Kidney (tissue), 14 donors: ENCODE measurements around the gene CCDC13. TPM values are rescaled to one million over a fixed set of nuclear protein-coding genes. Genes with fewer than 3 reads are reported as not detected.

ENCODE experiments used
- DNase-seq, 5 donors: peaks; one replicate each; pipeline ENCODE4 v3.0.0-alpha.2; 2013 to 2020
- FAIRE-seq: peaks from 2 replicates; lab custom pipeline; 2012; peaks lifted over from hg19 to GRCh38; lab: Jason Lieb, UNC
- H3K27ac ChIP-seq, 2 donors: one replicate each; pipeline ENCODE4 v1.7.0; 2013; ENCODE audit warnings: low read depth in 2 of 2, low read length in 2 of 2, inconsistent platforms in 1 of 2
- H3K27me3 ChIP-seq: one replicate; pipeline ENCODE4 v1.7.1; 2013; ENCODE audit warnings: low read length, inconsistent platforms; ENCODE audit not compliant: control insufficient read depth, insufficient read depth
- H3K36me3 ChIP-seq, 3 donors: one replicate each; pipeline versions ENCODE4 v1.7.0 to v1.7.1; 2013; ENCODE audit warnings: low read length in 3 of 3, control low read depth in 1 of 3, inconsistent platforms in 1 of 3; ENCODE audit not compliant: insufficient read depth in 3 of 3, control insufficient read depth in 2 of 3
- H3K4me1 ChIP-seq, 3 donors: one replicate each; pipeline versions ENCODE4 v1.7.0 to v1.7.1; 2013; ENCODE audit warnings: low read length in 3 of 3, inconsistent platforms in 1 of 3, low read depth in 1 of 3; ENCODE audit not compliant: control insufficient read depth in 2 of 3, insufficient read depth in 2 of 3
- H3K4me3 ChIP-seq, 3 donors: one replicate each; pipeline versions ENCODE4 v1.7.0 to v1.8.1; 2013; ENCODE audit warnings: low read length in 3 of 3, control low read depth in 1 of 3, inconsistent platforms in 1 of 3
- H3K9ac ChIP-seq, 3 donors: one replicate each; pipeline versions ENCODE4 v1.7.0 to v1.7.1; 2013; ENCODE audit warnings: low read length in 3 of 3, control low read depth in 1 of 3, inconsistent platforms in 1 of 3
- H3K9me3 ChIP-seq, 3 donors: one replicate each; pipeline versions ENCODE4 v1.7.0 to v1.7.1; 2013; ENCODE audit warnings: low read length in 3 of 3, control low read depth in 1 of 3, inconsistent platforms in 1 of 3; ENCODE audit not compliant: control insufficient read depth in 2 of 3, insufficient read depth in 1 of 3
- CTCF ChIP-seq: IDR thresholded peaks from 3 replicates; pipeline ENCODE4 v1.5.1; 2012; ENCODE audit warnings: mild to moderate bottlenecking, moderate library complexity, borderline replicate concordance; ENCODE audit not compliant: insufficient read depth; ENCODE audit errors: extremely low read depth
- intact Hi-C: fragments of 100-400 bp; cut with DNase I; formaldehyde crosslinking; loops from one replicate; pipeline ENCODE4 v1.11.1; 2022
- polyA plus RNA-seq: library from polyadenylated mRNA; stranded (reverse); fragments of 350-450 nt; fragmentation: Illumina TruSeq; extraction: RNeasy Lipid Tissue Mini Kit (QIAGEN cat#74804); gene quantifications from one replicate; pipeline ENCODE4 v1.2.3, GENCODE V29; 2014; ENCODE audit warnings: low read depth, low replicate concordance; ENCODE audit not compliant: insufficient read depth
- total RNA-seq: library from RNA; stranded (reverse); fragmentation: NEBNext Ultra II Directional; extraction: Animal tissue kit (Norgen Biotek cat#: 25700); gene quantifications from one replicate; pipeline ENCODE4 v1.2.1, GENCODE V29; 2021
- donor health status: control.
- donor health status: control.
- donor health status: control.
- donor health status: control.
- donor health status: control.
- donor health status: DM: yes; HTN: yes; CAD: no.
- donor health status: Normal renal cell carcinoma (clear cell type).

Gene CCDC13
- total and polyA plus RNA-seq, 2 donors from 2014 or later = 5.3 to 7.0 TPM

- FAIRE-seq (no peak), DNase-seq (no peak)
- H3K27me3 ChIP-seq = no peaks in the 10 kb centered on the region
- H3K36me3 ChIP-seq = no peaks in the 10 kb centered on the region
- H3K9me3 ChIP-seq = no peaks in the 10 kb centered on the region
- H3K4me1 ChIP-seq = no peaks in the 10 kb centered on the region
- H3K27ac ChIP-seq = no peak overlapping the region
- intact Hi-C loops = no loop called here
- H3K4me3 ChIP-seq = no peak overlapping the region
- TF ChIP-seq CTCF = no peak
- no peak overlapping the region for H3K9ac ChIP-seq
Measured at GRCh38 chr3:42735615-42736014, 37.4 kb downstream of the CCDC13 start.

GRCh38 chr3:42735019-42735418 is 38.0 kb downstream of the CCDC13 start:
- no peaks in the 10 kb centered on the region for H3K9me3 ChIP-seq
- H3K4me1 ChIP-seq = no peaks in the 10 kb centered on the region
- H3K4me3 ChIP-seq = no peak overlapping the region
- H3K9ac ChIP-seq = no peak overlapping the region
- DNase-seq = peak in 1 of 5 donors; percentile 29
- FAIRE-seq = no peak
- no peaks in the 10 kb centered on the region for H3K36me3 ChIP-seq
- no peak for TF ChIP-seq CTCF
- no peak overlapping the region for H3K27ac ChIP-seq
- H3K27me3 ChIP-seq = no peaks in the 10 kb centered on the region
- intact Hi-C loops = no loop called here

- no peak overlapping the region for H3K9ac ChIP-seq
- no peaks in the 10 kb centered on the region for H3K4me1 ChIP-seq
- intact Hi-C loops = no loop called here
- no peaks in the 10 kb centered on the region for H3K27me3 ChIP-seq
- H3K9me3 ChIP-seq = no peaks in the 10 kb centered on the region
- FAIRE-seq = no peak
- H3K36me3 ChIP-seq = no peaks in the 10 kb centered on the region
- H3K27ac ChIP-seq = no peak overlapping the region
- no peak overlapping the region for H3K4me3 ChIP-seq
- TF ChIP-seq CTCF = no peak
- no peak for DNase-seq
Measured at GRCh38 chr3:42734263-42734860, 38.7 kb downstream of the CCDC13 start.
